SK-N-SH (cell line): ENCODE measurements around the gene MIA.

ENCODE experiments used
- EZH2phosphoT487 ChIP-seq: fragments of 200-600 bp; sonication (generic); IDR thresholded peaks from 2 replicates; pipeline ENCODE4 v1.6.1; 2017; ENCODE audit warnings: low read depth, mixed run types, mild to moderate bottlenecking, antibody characterized with exemption, moderate library complexity, borderline replicate concordance
- MEF2A ChIP-seq: IDR thresholded peaks from 2 replicates; pipeline ENCODE4 v1.4.0; 2012; ENCODE audit warnings: low read depth, borderline replicate concordance
- MXI1 ChIP-seq: IDR thresholded peaks from 2 replicates; pipeline ENCODE4 v1.6.1; 2012; ENCODE audit warnings: mild to moderate bottlenecking, low read depth, low read length, improper control_type of control experiment
- RAD21 ChIP-seq: IDR thresholded peaks from 2 replicates; pipeline ENCODE4 v1.6.1; 2012; ENCODE audit warnings: mild to moderate bottlenecking, low read length
- TAF1 ChIP-seq: IDR thresholded peaks from 2 replicates; pipeline ENCODE4 v1.6.1; 2012; ENCODE audit warnings: low read depth, mild to moderate bottlenecking, low read length, moderate library complexity, borderline replicate concordance
- TF ChIP-seq, protein P1 (sequence below): IDR thresholded peaks from 2 replicates; pipeline ENCODE4 v1.4.0; 2012; ENCODE audit warnings: low read depth, borderline replicate concordance
- TF ChIP-seq, protein P2 (sequence below): IDR thresholded peaks from 2 replicates; pipeline ENCODE4 v1.4.0; 2012; ENCODE audit warnings: low read depth, borderline replicate concordance
- TF ChIP-seq, protein P3 (sequence below): fragments of 200-600 bp; sonication (generic); IDR thresholded peaks from 2 replicates; pipeline ENCODE4 v1.6.1; 2017; ENCODE audit warnings: antibody characterized with exemption, mild to moderate bottlenecking, moderate library complexity
- TF ChIP-seq, protein P4 (sequence below): IDR thresholded peaks from 2 replicates; pipeline ENCODE4 v1.4.0; 2012; ENCODE audit warnings: low read depth

DNA sequence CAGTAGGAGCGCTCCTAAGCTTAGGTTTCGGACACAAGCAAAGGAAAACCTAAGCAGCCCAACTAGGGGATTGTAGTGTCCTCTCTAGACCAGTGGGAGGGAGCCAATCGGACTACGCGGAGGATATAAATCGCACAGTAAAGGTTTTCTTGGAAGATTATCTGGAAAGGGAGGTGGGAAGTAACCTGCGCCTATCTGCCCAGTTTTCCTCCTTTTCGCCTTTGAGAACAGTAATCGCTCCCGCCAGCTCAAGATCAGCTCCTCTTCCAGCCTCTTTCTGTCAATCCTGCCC, 2.3 kb downstream of the MIA start:
- TF ChIP-seq MXI1 (no peak), TAF1 (no peak), MEF2A (no peak), RAD21 (no peak), EZH2phosphoT487 (no peak)
- TF ChIP-seq, protein P1, sequence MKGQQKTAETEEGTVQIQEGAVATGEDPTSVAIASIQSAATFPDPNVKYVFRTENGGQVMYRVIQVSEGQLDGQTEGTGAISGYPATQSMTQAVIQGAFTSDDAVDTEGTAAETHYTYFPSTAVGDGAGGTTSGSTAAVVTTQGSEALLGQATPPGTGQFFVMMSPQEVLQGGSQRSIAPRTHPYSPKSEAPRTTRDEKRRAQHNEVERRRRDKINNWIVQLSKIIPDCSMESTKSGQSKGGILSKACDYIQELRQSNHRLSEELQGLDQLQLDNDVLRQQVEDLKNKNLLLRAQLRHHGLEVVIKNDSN, result no peak
- TF ChIP-seq, protein P2, sequence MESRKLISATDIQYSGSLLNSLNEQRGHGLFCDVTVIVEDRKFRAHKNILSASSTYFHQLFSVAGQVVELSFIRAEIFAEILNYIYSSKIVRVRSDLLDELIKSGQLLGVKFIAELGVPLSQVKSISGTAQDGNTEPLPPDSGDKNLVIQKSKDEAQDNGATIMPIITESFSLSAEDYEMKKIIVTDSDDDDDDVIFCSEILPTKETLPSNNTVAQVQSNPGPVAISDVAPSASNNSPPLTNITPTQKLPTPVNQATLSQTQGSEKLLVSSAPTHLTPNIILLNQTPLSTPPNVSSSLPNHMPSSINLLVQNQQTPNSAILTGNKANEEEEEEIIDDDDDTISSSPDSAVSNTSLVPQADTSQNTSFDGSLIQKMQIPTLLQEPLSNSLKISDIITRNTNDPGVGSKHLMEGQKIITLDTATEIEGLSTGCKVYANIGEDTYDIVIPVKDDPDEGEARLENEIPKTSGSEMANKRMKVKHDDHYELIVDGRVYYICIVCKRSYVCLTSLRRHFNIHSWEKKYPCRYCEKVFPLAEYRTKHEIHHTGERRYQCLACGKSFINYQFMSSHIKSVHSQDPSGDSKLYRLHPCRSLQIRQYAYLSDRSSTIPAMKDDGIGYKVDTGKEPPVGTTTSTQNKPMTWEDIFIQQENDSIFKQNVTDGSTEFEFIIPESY, result no peak
- TF ChIP-seq, protein P3, sequence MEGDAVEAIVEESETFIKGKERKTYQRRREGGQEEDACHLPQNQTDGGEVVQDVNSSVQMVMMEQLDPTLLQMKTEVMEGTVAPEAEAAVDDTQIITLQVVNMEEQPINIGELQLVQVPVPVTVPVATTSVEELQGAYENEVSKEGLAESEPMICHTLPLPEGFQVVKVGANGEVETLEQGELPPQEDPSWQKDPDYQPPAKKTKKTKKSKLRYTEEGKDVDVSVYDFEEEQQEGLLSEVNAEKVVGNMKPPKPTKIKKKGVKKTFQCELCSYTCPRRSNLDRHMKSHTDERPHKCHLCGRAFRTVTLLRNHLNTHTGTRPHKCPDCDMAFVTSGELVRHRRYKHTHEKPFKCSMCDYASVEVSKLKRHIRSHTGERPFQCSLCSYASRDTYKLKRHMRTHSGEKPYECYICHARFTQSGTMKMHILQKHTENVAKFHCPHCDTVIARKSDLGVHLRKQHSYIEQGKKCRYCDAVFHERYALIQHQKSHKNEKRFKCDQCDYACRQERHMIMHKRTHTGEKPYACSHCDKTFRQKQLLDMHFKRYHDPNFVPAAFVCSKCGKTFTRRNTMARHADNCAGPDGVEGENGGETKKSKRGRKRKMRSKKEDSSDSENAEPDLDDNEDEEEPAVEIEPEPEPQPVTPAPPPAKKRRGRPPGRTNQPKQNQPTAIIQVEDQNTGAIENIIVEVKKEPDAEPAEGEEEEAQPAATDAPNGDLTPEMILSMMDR, result no peak
- TF ChIP-seq, protein P4, sequence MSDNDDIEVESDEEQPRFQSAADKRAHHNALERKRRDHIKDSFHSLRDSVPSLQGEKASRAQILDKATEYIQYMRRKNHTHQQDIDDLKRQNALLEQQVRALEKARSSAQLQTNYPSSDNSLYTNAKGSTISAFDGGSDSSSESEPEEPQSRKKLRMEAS, result 0 out of 2 replicates have a peak, but pooled peaks have one; percentile 30
